CD14-positive monocyte (primary cell): Measurements from ENCODE around the gene GALNT10. TPM values are rescaled to one million over a fixed set of nuclear protein-coding genes. Genes with fewer than 3 reads are reported as not detected.

Source experiments
- DNase-seq, 3 donors: peaks; one replicate each; pipeline ENCODE4 v3.0.0-alpha.2; 2011 to 2022
- H2AFZ ChIP-seq: 2 replicates; pipeline ENCODE4 v1.6.0; 2012; ENCODE audit warnings: mild to moderate bottlenecking, low read depth, low read length, inconsistent platforms; ENCODE audit not compliant: insufficient read depth, poor library complexity, severe bottlenecking
- H3K27ac ChIP-seq, 2 donors: 1 replicate in 1 of 2; 2 replicates in 1 of 2; pipeline ENCODE4 v1.5.1; 2012 to 2013; ENCODE audit warnings: low read length in 2 of 2, control low read depth in 1 of 2, inconsistent platforms in 1 of 2, low read depth in 1 of 2, mild to moderate bottlenecking in 1 of 2
- H3K27me3 ChIP-seq, 2 donors: one replicate each; pipeline versions ENCODE4 v1.6.0 to v1.6.1; 2011 to 2013; ENCODE audit warnings: low read length in 2 of 2; ENCODE audit not compliant: control insufficient read depth in 2 of 2, insufficient read depth in 2 of 2
- H3K36me3 ChIP-seq, 2 donors: replicated peaks in 1 of 2; 1 replicate in 1 of 2; 2 replicates in 1 of 2; pipeline versions ENCODE4 v1.5.1 to v1.6.1; 2012 to 2013; ENCODE audit warnings: low read length in 2 of 2, control low read depth in 1 of 2, inconsistent platforms in 1 of 2, mild to moderate bottlenecking in 1 of 2; ENCODE audit not compliant: insufficient read depth in 2 of 2, control insufficient read depth in 1 of 2
- H3K4me1 ChIP-seq, 2 donors: 1 replicate in 1 of 2; 2 replicates in 1 of 2; pipeline versions ENCODE4 v1.5.1 to v1.6.1; 2012 to 2013; ENCODE audit warnings: low read length in 2 of 2, control low read depth in 1 of 2, inconsistent platforms in 1 of 2, mild to moderate bottlenecking in 1 of 2, moderate library complexity in 1 of 2; ENCODE audit not compliant: insufficient read depth in 2 of 2, control insufficient read depth in 1 of 2
- H3K4me2 ChIP-seq: replicated peaks from 2 replicates; pipeline ENCODE3; 2012; ENCODE audit warnings: low read length, moderate library complexity, mild to moderate bottlenecking; ENCODE audit not compliant: poor library complexity, severe bottlenecking; ENCODE audit errors: extremely low read depth
- H3K4me3 ChIP-seq, 3 experiments: fragments of 200-600 bp in 1 of 3; sonication (generic) in 1 of 3; replicated peaks in 1 of 3; 1 replicate in 2 of 3; 2 replicates in 1 of 3; pipeline ENCODE4 v1.5.1; 2011 to 2013; ENCODE audit warnings: low read length in 3 of 3, mild to moderate bottlenecking in 3 of 3, control low read depth in 2 of 3, low read depth in 2 of 3, inconsistent platforms in 1 of 3, moderate library complexity in 1 of 3
- H3K79me2 ChIP-seq: 2 replicates; pipeline ENCODE4 v1.6.0; 2012; ENCODE audit warnings: mild to moderate bottlenecking, control low read depth, inconsistent platforms, low read length, moderate library complexity; ENCODE audit not compliant: insufficient read depth
- H3K9ac ChIP-seq: 2 replicates; pipeline ENCODE4 v1.6.0; 2017; ENCODE audit warnings: low read length, mild to moderate bottlenecking; ENCODE audit not compliant: insufficient read depth, poor library complexity, severe bottlenecking
- H3K9me3 ChIP-seq, 2 donors: replicated peaks in 1 of 2; 1 replicate in 1 of 2; 2 replicates in 1 of 2; pipeline versions ENCODE4 v1.5.1 to v1.6.1; 2012 to 2013; ENCODE audit warnings: low read length in 2 of 2, control low read depth in 1 of 2; ENCODE audit not compliant: control insufficient read depth in 1 of 2, insufficient read depth in 1 of 2
- H4K20me1 ChIP-seq: 2 replicates; pipeline ENCODE4 v1.6.0; 2012; ENCODE audit warnings: mild to moderate bottlenecking, low read length, control low read depth, moderate library complexity; ENCODE audit not compliant: insufficient read depth
- H3K27ac Mint-ChIP-seq, 7 donors: one replicate each; pipeline ENCODE4 v1.8.0; 2020; ENCODE audit warnings: mild to moderate bottlenecking in 7 of 7, mixed read lengths in 7 of 7, moderate library complexity in 6 of 7, inconsistent platforms in 2 of 7
- H3K27me3 Mint-ChIP-seq, 3 donors: one replicate each; pipeline ENCODE4 v1.8.0; 2021 to 2022; ENCODE audit warnings: low read depth in 3 of 3, mild to moderate bottlenecking in 3 of 3, mixed read lengths in 3 of 3, moderate library complexity in 3 of 3, inconsistent platforms in 1 of 3
- H3K36me3 Mint-ChIP-seq, 2 donors: one replicate each; pipeline ENCODE4 v1.8.0; 2020; ENCODE audit warnings: mixed read lengths in 2 of 2, inconsistent platforms in 1 of 2, mild to moderate bottlenecking in 1 of 2
- H3K4me1 Mint-ChIP-seq: one replicate; pipeline ENCODE4 v1.8.0; 2020; ENCODE audit warnings: mild to moderate bottlenecking, mixed read lengths
- H3K4me3 Mint-ChIP-seq, 2 donors: one replicate each; pipeline ENCODE4 v1.8.0; 2020; ENCODE audit warnings: mild to moderate bottlenecking in 2 of 2, mixed read lengths in 2 of 2, moderate library complexity in 1 of 2
- H3K9me3 Mint-ChIP-seq, 7 donors: one replicate each; pipeline ENCODE4 v1.8.0; 2020 to 2022; ENCODE audit warnings: mixed read lengths in 7 of 7, mild to moderate bottlenecking in 6 of 7, moderate library complexity in 6 of 7, inconsistent platforms in 2 of 7
- WGBS: methylation state at CpG from one replicate; pipeline ENCODE4 v1.1.5; 2013; ENCODE audit warnings: missing lambda C conversion rate; ENCODE audit not compliant: insufficient coverage; 5-methylcytosine and 5-hydroxymethylcytosine counted together
- intact Hi-C, 2 donors: fragments of 100-400 bp; cut with micrococcal nuclease; formaldehyde crosslinking; loops; one replicate each; pipeline versions ENCODE4 v1.15.0 to v1.15.1; 2023
- polyA plus RNA-seq, 3 donors: library from polyadenylated mRNA; depleted of rRNA in 1 of 3; unstranded in 2 of 3; stranded (reverse) in 1 of 3; fragments of 300-500 nt in 2 of 3; fragments of >200 nt in 1 of 3; fragmentation: Illumina TruSeq in 2 of 3; gene quantifications; 1 replicate in 2 of 3; 2 replicates in 1 of 3; pipeline ENCODE4 v1.2.3, GENCODE V29; 2012 to 2021
- TF ChIP-seq, protein P1 (sequence below): fragments of 200-600 bp; IDR thresholded peaks from one replicate; pipeline ENCODE4 v1.8.0; 2022; ENCODE audit warnings: antibody characterized with exemption, mild to moderate bottlenecking

Gene GALNT10
- polyA plus RNA-seq, 3 donors = 6.2 to 11.6 (median 7.3) TPM

DNA sequence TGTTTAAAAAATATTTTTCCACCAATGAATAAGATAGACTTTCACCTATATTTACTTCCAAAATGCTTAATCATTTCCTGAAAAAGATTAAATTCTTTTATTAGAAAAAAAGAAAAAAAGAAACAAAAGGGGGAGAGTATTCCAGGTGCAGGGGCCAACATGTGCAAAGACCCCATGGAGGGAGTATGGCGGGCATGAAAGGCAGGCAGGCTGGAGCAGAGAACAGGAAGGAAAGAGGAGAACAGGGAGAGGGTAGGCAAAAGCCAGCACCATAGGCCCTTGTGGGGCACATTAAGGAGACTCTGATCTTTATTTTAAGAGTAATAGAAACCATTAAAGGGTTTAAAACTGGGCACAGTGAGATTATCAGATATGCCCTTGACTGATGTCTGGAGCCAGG, 238.8 kb downstream of the GALNT10 start:
- Mint-ChIP-seq H3K27ac (peak overlapping the region in 1 of 7 donors; percentile 5), H3K4me3 (no peak overlapping the region), H3K36me3 (peaks cover 9 to 23% of the 10 kb centered on the region in 2 donors), H3K9me3 (peaks cover 0 to 2% (median 0%) of the 10 kb centered on the region in 7 donors), H3K27me3 (peaks cover 0 to 3% (median 0%) of the 10 kb centered on the region in 3 donors), H3K4me1 (no peaks in the 10 kb centered on the region)
- Histone ChIP-seq H3K79me2 (no peaks in the 10 kb centered on the region), H3K27ac (no peak overlapping the region), H3K27me3 (no peaks in the 10 kb centered on the region), H3K4me3 (no peak overlapping the region), H3K9me3 (no peaks in the 10 kb centered on the region), H4K20me1 (no peaks in the 10 kb centered on the region), H3K9ac (no peak overlapping the region), H3K4me1 (no peaks in the 10 kb centered on the region), H2AFZ (no peak overlapping the region), H3K4me2 (no peak overlapping the region), H3K36me3 (no peaks in the 10 kb centered on the region)
- WGBS = 92% methylated on average over 1 of the region's 1 CpG
- intact Hi-C loops = no loop called here
- DNase-seq = no peak
- TF ChIP-seq, protein P1, sequence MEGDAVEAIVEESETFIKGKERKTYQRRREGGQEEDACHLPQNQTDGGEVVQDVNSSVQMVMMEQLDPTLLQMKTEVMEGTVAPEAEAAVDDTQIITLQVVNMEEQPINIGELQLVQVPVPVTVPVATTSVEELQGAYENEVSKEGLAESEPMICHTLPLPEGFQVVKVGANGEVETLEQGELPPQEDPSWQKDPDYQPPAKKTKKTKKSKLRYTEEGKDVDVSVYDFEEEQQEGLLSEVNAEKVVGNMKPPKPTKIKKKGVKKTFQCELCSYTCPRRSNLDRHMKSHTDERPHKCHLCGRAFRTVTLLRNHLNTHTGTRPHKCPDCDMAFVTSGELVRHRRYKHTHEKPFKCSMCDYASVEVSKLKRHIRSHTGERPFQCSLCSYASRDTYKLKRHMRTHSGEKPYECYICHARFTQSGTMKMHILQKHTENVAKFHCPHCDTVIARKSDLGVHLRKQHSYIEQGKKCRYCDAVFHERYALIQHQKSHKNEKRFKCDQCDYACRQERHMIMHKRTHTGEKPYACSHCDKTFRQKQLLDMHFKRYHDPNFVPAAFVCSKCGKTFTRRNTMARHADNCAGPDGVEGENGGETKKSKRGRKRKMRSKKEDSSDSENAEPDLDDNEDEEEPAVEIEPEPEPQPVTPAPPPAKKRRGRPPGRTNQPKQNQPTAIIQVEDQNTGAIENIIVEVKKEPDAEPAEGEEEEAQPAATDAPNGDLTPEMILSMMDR = no peak

DNA sequence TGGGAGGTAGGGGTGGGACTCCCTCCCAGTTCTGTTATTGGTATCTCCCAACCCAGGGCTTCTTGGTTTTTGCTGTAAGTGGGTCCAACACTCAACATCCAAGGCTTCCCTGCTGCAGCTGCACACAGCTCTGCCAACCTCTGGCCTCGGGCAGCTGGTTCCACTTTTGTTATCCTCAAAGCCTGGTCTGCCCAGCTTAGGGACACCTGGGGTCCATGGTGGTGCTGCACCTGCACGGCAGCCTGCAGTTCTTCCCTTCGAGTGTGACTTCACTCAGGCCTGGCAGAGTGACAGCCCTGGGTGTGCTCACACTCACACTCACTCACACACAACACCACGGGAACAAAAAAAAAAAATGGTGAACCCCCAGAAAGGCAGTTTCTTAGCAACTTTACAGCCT, 239.9 kb downstream of the GALNT10 start:
- no peak overlapping the region for H3K27ac ChIP-seq
- no peak overlapping the region for H3K4me3 Mint-ChIP-seq
- no peaks in the 10 kb centered on the region for H3K4me1 ChIP-seq
- no peak overlapping the region for H3K9ac ChIP-seq
- no peaks in the 10 kb centered on the region for H3K9me3 ChIP-seq
- H3K79me2 ChIP-seq = no peaks in the 10 kb centered on the region
- H3K27me3 ChIP-seq = no peaks in the 10 kb centered on the region
- H3K9me3 Mint-ChIP-seq = peaks cover 0 to 2% (median 0%) of the 10 kb centered on the region in 7 donors
- H3K36me3 ChIP-seq = peaks cover 0 to 9% of the 10 kb centered on the region in 2 donors
- WGBS = 90% methylated on average over 3 of the region's 4 CpGs
- no peak overlapping the region for H3K4me2 ChIP-seq
- TF ChIP-seq, protein P1 = no peak
- no peak overlapping the region for H2AFZ ChIP-seq
- DNase-seq = no peak
- no peaks in the 10 kb centered on the region for H4K20me1 ChIP-seq
- H3K4me1 Mint-ChIP-seq = no peaks in the 10 kb centered on the region
- H3K27me3 Mint-ChIP-seq = peaks cover 0 to 3% (median 0%) of the 10 kb centered on the region in 3 donors
- no peak overlapping the region for H3K4me3 ChIP-seq
- H3K36me3 Mint-ChIP-seq = peaks cover 12 to 25% of the 10 kb centered on the region in 2 donors
- H3K27ac Mint-ChIP-seq = no peak overlapping the region
- intact Hi-C loops = no loop called here
